Measurements from ENCODE around the gene THADA.

Gene THADA

GRCh38 chr2:43340945-43341356 is 254.9 kb downstream of the THADA start:
- DNase-seq (ENCODE audit: insufficient read length, low spot score) (no peak), FAIRE-seq (no peak)

- no peak for FAIRE-seq
- DNase-seq (ENCODE audit: insufficient read length, low spot score) = no peak
Measured at GRCh38 chr2:43340066-43340465, 255.8 kb downstream of the THADA start.

- FAIRE-seq (no peak), DNase-seq (ENCODE audit: insufficient read length, low spot score) (no peak)
Measured at GRCh38 chr2:43333656-43334144, 262.1 kb downstream of the THADA start.

GRCh38 chr2:43333101-43333655 is 262.7 kb downstream of the THADA start:
- FAIRE-seq (no peak), DNase-seq (ENCODE audit: insufficient read length, low spot score) (no peak)

- DNase-seq (ENCODE audit: insufficient read length, low spot score) (no peak), FAIRE-seq (no peak)
Measured at GRCh38 chr2:43332653-43333052, 263.2 kb downstream of the THADA start.

- FAIRE-seq (no peak), DNase-seq (ENCODE audit: insufficient read length, low spot score) (no peak)
Measured at GRCh38 chr2:43331422-43331821, 264.4 kb downstream of the THADA start.

- no peak for FAIRE-seq
- no peak for DNase-seq (ENCODE audit: insufficient read length, low spot score)
Measured at GRCh38 chr2:43329637-43330036, 266.2 kb downstream of the THADA start.

- no peak for FAIRE-seq
- no peak for DNase-seq (ENCODE audit: insufficient read length, low spot score)
Measured at GRCh38 chr2:43328832-43329231, 267.0 kb downstream of the THADA start.

GRCh38 chr2:43328133-43328532 is 267.7 kb downstream of the THADA start:
- FAIRE-seq (no peak), DNase-seq (ENCODE audit: insufficient read length, low spot score) (no peak)

GRCh38 chr2:43327119-43327518 is 268.7 kb downstream of the THADA start:
- FAIRE-seq = no peak

GRCh38 chr2:43326101-43326825 is 269.6 kb downstream of the THADA start:
- FAIRE-seq (no peak), DNase-seq (ENCODE audit: insufficient read length, low spot score) (no peak)

More at GRCh38 chr2:43327119-43327518, 268.7 kb downstream of the THADA start:
- no peak for DNase-seq (ENCODE audit: insufficient read length, low spot score)

- no peak for DNase-seq (ENCODE audit: insufficient read length, low spot score)
- no peak for FAIRE-seq
Measured at GRCh38 chr2:43325107-43325811, 270.6 kb downstream of the THADA start.

GRCh38 chr2:43324259-43325106 is 271.4 kb downstream of the THADA start:
- DNase-seq (ENCODE audit: insufficient read length, low spot score) = no peak
- no peak for FAIRE-seq

GRCh38 chr2:43323857-43324256 is 272.0 kb downstream of the THADA start:
- FAIRE-seq (no peak), DNase-seq (ENCODE audit: insufficient read length, low spot score) (no peak)

- no peak for FAIRE-seq
- no peak for DNase-seq (ENCODE audit: insufficient read length, low spot score)
Measured at GRCh38 chr2:43321446-43321845, 274.4 kb downstream of the THADA start.

GRCh38 chr2:43319541-43319940 is 276.3 kb downstream of the THADA start:
- DNase-seq (ENCODE audit: insufficient read length, low spot score) = no peak
- no peak for FAIRE-seq

GRCh38 chr2:43318791-43319190 is 277.0 kb downstream of the THADA start:
- no peak for FAIRE-seq
- no peak for DNase-seq (ENCODE audit: insufficient read length, low spot score)

- FAIRE-seq (no peak), DNase-seq (ENCODE audit: insufficient read length, low spot score) (no peak)
Measured at GRCh38 chr2:43317680-43318079, 278.2 kb downstream of the THADA start.

GRCh38 chr2:43317194-43317593 is 278.6 kb downstream of the THADA start:
- FAIRE-seq (peak; percentile 4), DNase-seq (ENCODE audit: insufficient read length, low spot score) (no peak)

- no peak for DNase-seq (ENCODE audit: insufficient read length, low spot score)
- FAIRE-seq = no peak
Measured at GRCh38 chr2:43315482-43315881, 280.4 kb downstream of the THADA start.
